Measurements from ENCODE around the gene LMO3. TPM values are rescaled to one million over a fixed set of nuclear protein-coding genes. Genes with fewer than 3 reads are reported as not detected.

Gene LMO3
- total RNA-seq, 4 donors from 2014 or later: 9.2 to 55.1 (median 41.0) TPM

- Histone ChIP-seq H3K4me1 (peaks cover 0 to 4% (median 0%) of the 10 kb centered on the region in 4 donors), H3K27me3 (no peaks in the 10 kb centered on the region), H3K9me3 (no peaks in the 10 kb centered on the region), H3K4me3 (no peak overlapping the region), H3K36me3 (no peaks in the 10 kb centered on the region), H3K27ac (peak overlapping the region; percentile 1 to 75 (median 68))
- no peak for TF ChIP-seq CTCF (IDR thresholded peaks at IDR 0.05)
- TF ChIP-seq POLR2AphosphoS5 (IDR thresholded peaks at IDR 0.05): peak in 2 of 3 donors; percentile 32 to 44
- intact Hi-C loops (cut with DNase I; ENCODE audit: low total_unique reads): no loop called here
- WGBS, 2 donors (ENCODE audit: low coverage in 1 of 2): 74% methylated on average over 6 to 8 of the region's 8 CpGs
- in situ Hi-C loops (cut with MboI; ENCODE audit: low pct_ligation_motif_present in 1 of 4, low pct_unique_long_range_greater_than_20kb in 1 of 4, low sequenced_read_pairs in 3 of 4): no loop called here
- DNase-seq: no peak
Observed at GRCh38 chr12:16586350-16587109, 19.4 kb downstream of the LMO3 start.

- in situ Hi-C loops (cut with MboI; ENCODE audit: low pct_ligation_motif_present in 1 of 4, low pct_unique_long_range_greater_than_20kb in 1 of 4, low sequenced_read_pairs in 3 of 4) (no loop called here), intact Hi-C loops (cut with DNase I; ENCODE audit: low total_unique reads) (no loop called here)
- no peak for DNase-seq
- Histone ChIP-seq H3K27ac (peak overlapping the region; percentile 1 to 75 (median 68)), H3K36me3 (no peaks in the 10 kb centered on the region), H3K4me1 (peaks cover 0 to 4% (median 0%) of the 10 kb centered on the region in 4 donors), H3K4me3 (no peak overlapping the region), H3K9me3 (no peaks in the 10 kb centered on the region), H3K27me3 (no peaks in the 10 kb centered on the region)
- TF ChIP-seq POLR2AphosphoS5 (IDR thresholded peaks at IDR 0.05) (no peak), CTCF (IDR thresholded peaks at IDR 0.05) (no peak), EP300 (IDR thresholded peaks at IDR 0.05; ENCODE audit: low read depth) (no peak), POLR2A (IDR thresholded peaks at IDR 0.05) (no peak)
- 78 to 82% methylated on average over 2 of the region's 2 CpGs for WGBS, 2 donors (ENCODE audit: low coverage in 1 of 2)
Observed at GRCh38 chr12:16585781-16586180, 20.2 kb downstream of the LMO3 start.

- H3K4me1 ChIP-seq: peaks cover 0 to 4% (median 0%) of the 10 kb centered on the region in 4 donors
- peak overlapping the region; percentile 8 to 75 (median 50) for H3K27ac ChIP-seq
- TF ChIP-seq EP300 (IDR thresholded peaks at IDR 0.05; ENCODE audit: low read depth): no peak
- H3K36me3 ChIP-seq: no peaks in the 10 kb centered on the region
- intact Hi-C loops (cut with DNase I; ENCODE audit: low total_unique reads) (no loop called here), in situ Hi-C loops (cut with MboI; ENCODE audit: low pct_ligation_motif_present in 1 of 4, low pct_unique_long_range_greater_than_20kb in 1 of 4, low sequenced_read_pairs in 3 of 4) (no loop called here)
- no peak overlapping the region for H3K4me3 ChIP-seq
- no peaks in the 10 kb centered on the region for H3K9me3 ChIP-seq
- H3K27me3 ChIP-seq: no peaks in the 10 kb centered on the region
- no peak for DNase-seq
- 62 to 65% methylated on average over 4 of the region's 4 CpGs for WGBS, 2 donors (ENCODE audit: low coverage in 1 of 2)
Observed at GRCh38 chr12:16583969-16584745, 21.8 kb downstream of the LMO3 start.

GRCh38 chr12:16581416-16581815, 24.5 kb downstream of the LMO3 start:
- Histone ChIP-seq H3K27ac (no peak overlapping the region), H3K9me3 (no peaks in the 10 kb centered on the region), H3K36me3 (no peaks in the 10 kb centered on the region), H3K4me1 (peaks cover 0 to 4% (median 0%) of the 10 kb centered on the region in 4 donors), H3K27me3 (no peaks in the 10 kb centered on the region), H3K4me3 (no peak overlapping the region)
- intact Hi-C loops (cut with DNase I; ENCODE audit: low total_unique reads) (no loop called here), in situ Hi-C loops (cut with MboI; ENCODE audit: low pct_ligation_motif_present in 1 of 4, low pct_unique_long_range_greater_than_20kb in 1 of 4, low sequenced_read_pairs in 3 of 4) (no loop called here)
- DNase-seq: no peak
- TF ChIP-seq CTCF (IDR thresholded peaks at IDR 0.05): no peak
- TF ChIP-seq EP300 (IDR thresholded peaks at IDR 0.05; ENCODE audit: low read depth): no peak
- no peak for TF ChIP-seq POLR2A (IDR thresholded peaks at IDR 0.05)
- TF ChIP-seq POLR2AphosphoS5 (IDR thresholded peaks at IDR 0.05): no peak
